GM10847 (cell line): ENCODE data around the gene VIPAS39.

Experiments used
- POLR2A ChIP-seq: IDR thresholded peaks from 2 replicates; pipeline ENCODE4 v1.6.1; 2011; ENCODE audit not compliant: insufficient read length; ENCODE audit errors: extremely low read depth

Gene VIPAS39

DNA sequence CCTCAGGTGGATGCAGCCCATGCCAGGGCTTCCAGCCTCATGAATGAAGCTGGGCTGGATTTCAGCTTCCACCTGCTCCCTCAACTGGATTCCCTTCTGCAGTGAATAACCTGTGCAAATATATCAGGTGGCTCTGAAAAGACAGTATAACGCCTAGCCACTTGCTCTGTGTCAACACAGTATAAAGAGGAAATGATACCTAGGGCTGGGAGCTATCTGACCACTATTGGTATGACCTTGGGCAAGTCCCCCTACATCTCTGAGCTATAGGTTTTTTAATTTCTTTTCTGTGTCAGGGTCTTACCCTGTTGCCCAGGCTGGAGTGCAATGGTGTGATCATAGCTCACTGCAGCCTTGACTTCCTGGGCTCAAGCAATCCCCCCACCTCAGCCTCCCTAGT is 21.4 kb upstream of the VIPAS39 start:
- TF ChIP-seq POLR2A, result no peak

DNA sequence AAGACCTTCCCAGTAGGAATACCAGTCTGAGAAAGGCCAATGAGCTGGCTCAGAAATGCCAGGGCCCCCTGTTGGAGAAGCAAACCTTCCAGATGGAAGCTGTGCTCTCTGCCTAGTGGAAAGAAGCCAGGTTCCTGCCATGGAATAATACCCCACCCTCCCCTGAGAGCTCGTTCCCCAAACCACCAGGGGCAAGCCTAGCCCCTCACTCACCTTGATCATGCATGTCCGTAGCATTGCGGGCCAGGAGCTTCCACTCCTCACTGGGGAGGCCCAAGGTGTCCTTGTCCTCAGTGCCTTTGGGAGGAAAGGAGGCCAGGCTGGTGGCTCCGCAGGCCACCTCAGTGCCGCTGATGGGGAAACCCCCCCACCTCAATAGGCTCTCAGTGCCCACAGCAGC is 20.6 kb upstream of the VIPAS39 start:
- TF ChIP-seq POLR2A, result no peak

DNA sequence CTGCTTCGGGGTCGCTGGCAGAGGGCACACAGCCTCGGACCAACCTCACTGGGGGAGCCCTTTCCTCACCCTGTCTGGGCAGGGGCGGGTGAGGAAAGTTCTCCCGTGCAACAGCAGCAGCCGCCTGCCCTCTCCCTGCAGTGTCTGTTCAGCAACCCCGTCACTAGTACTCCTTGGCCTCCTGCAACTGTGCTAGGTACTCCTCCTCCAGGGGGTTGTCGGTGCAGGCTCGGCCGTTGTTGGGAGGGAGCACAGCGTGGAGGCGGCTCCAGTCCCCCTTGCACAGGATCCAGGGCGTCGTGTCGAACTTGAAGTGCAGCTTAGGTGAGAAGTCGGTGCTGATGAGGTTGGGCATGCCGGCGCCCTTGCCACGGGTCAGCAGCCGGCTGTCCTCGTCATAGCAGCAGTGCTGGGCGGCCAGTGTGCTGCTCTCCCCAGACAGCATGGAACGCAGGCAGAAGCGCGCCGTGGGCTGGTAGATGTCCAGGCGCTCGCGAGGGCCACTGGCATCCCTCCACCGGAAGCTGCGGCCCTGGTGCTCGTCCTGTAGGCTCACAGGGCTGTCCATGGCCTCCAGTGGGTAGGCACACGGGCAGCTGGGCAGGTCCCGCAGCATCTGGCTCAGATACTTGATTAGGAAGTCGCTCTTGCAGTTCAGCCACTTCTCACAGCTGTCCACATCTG is 18.2 kb upstream of the VIPAS39 start:
- TF ChIP-seq POLR2A, result no peak

DNA sequence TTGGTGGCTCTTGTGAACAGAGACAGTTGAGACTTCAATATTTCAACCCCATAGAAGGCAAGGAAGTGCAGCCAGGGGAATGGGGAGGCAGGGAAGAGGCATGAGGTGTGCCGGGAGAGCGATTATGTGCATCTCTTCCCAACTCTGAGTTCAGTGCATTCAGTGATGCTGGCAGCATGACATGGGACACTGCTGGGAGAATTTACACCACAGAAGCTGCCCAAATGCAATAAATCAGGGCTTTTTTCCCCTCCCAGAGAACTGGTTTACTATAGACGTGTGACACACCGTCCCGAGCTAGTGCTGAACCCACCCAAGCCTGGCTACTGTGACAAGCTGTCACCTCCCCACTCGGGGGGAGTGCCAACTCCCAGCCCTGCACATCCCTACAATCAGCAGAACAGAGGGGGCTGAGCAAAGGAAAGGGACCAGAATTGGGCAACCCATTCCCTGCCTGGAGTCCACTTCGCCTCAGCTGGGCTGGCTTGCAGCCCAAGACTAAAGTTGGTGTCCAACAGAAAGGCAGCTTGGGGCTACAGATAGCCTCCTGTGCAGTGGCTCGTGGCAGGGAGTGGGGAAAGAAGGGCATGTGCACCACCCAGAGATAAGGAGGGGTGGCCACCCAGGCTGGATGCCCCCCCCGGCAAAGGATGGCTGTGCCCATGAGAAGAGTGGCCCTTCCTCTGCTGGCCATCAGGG is 17.2 kb upstream of the VIPAS39 start:
- no peak for TF ChIP-seq POLR2A

DNA sequence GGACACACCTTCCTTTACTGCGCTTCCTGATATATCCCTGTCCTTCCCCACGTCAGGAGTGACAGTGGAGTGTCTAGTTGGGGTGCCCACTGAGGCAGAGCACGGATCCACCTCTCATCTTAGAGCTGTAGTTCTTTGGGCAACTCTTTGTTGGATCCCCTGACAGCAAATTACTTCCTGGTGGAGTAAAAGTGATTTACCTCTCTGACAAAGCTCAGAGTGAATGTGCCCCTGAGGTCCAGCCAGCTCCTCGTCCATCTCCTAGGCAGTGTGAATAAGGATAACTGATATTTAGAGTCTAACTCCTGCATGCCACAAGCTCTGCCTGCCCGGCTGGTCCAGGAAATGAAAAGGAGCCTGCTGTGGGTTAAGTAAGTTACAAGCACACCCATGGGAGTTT is 16.5 kb upstream of the VIPAS39 start:
- TF ChIP-seq POLR2A, result no peak

DNA sequence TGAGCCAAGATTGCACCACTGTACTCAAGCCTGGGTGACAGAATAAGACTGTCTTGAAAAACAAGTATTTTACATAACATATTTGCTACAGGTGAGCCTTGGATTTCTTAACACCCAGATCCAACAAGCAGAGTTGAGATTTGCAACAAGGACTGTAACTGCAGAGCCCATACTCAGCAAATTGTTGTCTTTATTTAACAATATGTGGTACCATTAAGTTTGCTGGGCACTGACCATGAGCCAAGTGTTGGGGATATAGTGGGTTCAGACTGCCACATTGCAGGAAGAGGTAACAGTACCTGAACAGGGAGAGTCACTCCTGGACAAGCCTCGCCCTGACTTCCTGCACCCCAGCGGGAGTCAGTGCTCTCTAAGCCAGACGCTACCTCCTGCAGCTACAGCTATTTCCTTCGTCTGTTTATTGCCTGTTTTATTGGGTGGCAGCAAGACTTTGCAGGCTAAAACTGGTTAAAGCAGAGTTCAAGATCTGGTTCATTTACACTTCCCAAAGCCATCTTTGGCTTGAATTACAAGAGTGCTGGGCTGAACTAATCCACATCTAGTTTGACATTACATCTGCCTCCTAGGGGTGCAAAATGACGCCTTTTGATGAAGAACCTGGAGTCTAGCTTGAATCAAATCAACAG is 12.9 kb upstream of the VIPAS39 start:
- no peak for TF ChIP-seq POLR2A

DNA sequence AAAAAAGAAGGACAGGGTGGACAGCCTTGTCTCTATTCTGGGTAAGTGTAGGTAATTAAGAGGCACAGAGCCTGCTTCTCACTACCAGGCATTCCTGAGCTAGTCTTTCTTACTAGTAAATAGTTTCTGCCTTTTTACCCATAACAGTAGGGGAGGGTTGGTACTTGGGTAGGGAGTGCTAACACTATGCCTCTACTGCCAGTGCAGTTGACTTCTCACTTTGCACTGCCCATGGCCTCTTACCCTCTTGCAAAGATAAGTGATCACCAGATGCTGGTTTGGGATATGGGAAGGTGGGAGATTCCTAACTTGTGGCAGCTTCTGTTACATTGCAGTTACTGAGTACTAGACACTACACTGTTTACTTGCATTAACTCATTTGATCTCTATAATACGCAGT is 12.1 kb upstream of the VIPAS39 start:
- TF ChIP-seq POLR2A, result no peak

DNA sequence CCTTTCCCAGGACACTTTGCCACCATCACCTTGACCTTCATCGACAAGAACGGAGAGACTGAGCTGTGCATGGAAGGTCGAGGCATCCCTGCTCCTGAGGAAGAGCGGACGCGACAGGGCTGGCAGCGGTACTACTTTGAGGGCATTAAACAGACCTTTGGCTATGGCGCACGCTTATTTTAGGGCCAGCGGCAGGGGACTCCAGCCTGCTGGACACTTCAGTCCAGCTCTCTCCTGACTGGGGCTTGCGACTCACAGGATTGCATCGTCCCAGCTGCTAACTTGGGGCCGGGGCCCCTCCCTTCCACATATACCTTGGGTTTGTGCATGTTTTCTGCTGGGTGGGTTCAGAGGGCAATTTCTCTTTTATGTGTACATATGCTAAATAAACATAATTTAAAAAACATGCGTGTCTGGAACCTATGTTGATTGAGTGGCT is 11.7 kb upstream of the VIPAS39 start:
- TF ChIP-seq POLR2A, result no peak

DNA sequence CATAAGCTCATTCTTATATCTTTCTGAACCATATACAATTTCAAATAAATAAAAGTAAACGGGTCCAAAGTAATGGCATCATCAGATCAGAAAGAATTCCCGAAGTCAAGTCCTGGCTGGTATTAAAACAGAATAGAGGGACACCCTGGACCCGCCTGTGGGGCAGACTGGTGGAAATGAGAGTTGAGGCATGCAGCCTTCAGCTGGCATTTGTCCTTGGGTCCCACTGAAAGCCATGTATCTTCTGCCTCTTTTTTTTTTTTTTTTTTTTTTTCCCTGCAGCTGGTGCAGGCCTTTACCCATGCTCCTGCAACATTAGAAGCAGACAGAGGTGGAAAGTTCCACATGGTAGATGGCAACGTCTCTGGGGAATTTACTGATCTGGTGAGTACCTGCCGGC is 10.4 kb upstream of the VIPAS39 start:
- no peak for TF ChIP-seq POLR2A

DNA sequence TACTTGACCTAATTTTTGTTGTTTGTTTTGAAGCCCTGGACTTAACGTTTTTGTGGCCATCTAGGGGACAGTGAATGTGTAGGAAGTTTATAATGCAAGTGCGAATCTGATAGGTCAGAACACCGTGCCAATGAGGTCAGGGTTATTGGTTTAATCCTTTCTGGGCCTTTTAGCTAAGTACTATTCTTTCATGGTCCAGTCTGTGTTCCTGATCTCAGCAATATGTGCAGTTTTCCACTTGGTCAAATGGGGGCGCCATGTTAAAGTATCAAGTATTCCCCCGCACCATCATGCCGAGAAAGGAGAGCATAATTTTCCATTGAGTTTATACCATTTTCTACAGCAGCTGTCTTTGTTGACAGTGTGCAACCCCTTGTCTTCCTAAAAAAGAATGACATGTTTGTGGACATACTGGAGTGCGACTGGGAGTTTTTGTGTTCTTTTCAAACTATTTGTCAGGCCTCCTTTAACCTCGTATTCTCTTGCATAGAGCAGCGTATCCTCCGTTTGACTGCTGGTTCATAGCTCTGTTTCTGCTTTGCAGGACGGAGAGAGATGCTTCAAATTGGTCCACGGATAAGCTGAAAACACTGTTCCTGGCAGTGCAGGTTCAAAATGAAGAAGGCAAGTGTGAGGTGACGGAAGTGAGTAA is 1.8 kb upstream of the VIPAS39 start:
- no peak for TF ChIP-seq POLR2A

DNA sequence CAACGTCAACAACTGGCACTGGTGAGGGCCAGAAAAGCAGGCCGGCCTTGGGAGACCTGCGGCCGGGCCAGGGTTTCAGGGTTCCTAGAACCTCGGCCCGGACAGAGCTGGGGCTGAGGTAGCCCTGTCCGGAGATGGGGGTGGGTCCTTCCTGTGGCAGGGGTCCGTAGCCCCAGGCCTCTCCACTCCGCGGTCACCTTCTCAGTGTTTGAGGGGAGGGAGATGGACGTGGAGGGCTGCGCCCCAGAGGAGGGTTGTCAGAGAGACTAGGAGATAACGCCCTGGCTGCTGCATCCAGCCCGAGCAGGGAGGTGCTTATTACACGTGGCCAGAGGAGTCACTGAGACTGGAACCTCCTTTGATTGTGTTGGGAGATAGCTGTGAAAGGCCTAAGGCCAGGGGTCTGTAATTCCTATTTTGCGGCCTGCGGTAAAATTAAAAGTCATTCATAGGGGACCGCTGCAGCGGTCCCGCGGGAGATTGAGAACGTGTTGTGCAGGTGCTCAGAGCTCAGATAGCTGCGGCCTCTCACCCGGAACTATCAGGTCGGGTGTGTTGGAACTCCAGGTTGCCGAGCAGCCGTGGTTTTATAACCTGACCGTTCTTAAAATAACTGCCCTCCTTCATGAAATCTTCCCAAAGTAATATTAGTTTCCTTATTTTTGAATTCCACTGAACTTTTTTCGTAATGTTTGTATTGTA is 999 bp upstream of the VIPAS39 start:
- TF ChIP-seq POLR2A, result no peak

DNA sequence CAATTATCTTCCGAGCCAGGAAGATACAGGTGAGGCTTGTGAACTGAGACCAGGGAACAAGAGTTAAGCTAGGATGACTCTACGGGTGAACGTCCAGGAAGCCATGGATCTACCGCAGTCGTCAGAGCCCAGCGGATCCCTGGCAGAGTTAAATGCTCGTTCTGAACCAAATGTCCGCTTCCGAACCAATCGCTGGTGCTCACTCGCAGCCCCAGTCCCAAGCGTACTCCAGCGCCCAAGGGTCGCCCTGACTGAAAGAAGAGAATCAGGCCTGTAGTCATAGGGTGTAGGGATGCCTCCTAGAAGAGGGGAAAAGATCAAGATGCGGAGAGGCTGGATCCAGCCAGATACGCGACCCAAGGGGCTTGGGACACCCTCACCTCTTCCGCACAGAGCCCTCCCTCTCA is 283 bp downstream of the VIPAS39 start:
- no peak for TF ChIP-seq POLR2A

DNA sequence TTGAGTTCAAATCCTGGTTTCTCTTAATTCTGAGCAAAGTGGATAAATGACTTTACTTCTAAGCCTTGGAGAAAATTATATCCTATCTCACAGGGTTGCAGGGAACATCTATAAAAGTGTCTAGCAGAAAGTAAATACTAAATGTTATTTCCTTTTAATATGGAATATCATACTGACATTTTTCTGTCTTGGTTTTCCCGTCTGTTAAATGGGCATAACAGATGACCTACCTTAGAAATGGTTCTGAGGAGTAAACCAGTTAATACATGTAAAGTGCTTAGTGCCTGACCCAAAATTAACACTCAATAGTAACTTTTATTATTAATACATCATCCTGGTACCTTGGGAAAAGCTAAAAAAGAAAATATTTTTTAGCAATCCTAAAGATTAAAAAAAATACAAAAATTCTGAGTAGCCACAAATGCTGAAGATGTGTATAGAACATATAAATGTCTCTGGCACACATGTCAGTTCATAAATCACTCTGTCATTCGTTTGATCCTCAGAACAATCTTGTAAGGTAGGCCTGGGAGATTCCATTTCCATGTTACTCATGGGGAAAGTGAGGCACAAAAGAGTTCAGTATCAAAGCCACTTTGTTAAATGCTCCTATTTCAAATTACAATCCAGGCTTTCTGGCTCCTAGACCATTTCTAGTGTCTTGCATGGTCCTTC is 1.3 kb downstream of the VIPAS39 start:
- TF ChIP-seq POLR2A, result no peak

DNA sequence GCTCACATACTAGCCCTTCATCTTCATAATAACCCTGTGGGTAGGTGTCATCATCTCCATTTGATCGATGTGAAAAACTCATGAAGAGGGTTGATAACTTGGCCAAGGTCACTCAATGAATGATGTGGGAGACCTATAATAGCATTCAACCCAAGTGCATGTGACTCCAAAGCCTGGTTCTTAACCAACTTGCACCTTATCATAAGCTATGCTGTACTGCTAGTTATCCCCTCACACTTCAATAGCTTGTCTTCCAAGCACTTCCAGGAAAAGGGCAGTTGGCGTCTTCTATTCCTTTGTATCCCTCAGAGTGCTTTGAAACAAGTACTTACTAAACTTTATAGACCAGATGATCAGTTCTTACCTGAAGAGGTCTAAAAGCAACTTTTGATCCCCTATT is 15.2 kb downstream of the VIPAS39 start:
- no peak for TF ChIP-seq POLR2A

DNA sequence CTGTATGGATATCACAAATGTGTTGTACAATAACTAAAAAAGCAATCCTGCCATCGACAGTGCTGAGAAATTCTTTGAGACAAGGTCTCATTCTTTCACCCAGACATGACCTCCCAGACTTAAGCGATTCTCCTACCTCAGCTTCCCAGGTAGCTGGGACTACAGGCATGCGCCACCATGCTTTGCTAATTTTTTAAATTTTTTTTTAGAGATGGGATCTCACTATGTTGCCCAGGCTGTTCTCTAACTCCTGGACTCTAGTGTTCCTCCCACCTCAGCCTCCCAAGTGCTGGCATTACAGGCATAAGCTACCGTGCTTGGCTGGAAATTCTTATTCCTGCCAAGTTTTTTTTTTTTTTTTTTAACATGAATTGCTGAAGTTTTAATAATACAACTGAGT is 17.5 kb downstream of the VIPAS39 start:
- TF ChIP-seq POLR2A, result no peak

DNA sequence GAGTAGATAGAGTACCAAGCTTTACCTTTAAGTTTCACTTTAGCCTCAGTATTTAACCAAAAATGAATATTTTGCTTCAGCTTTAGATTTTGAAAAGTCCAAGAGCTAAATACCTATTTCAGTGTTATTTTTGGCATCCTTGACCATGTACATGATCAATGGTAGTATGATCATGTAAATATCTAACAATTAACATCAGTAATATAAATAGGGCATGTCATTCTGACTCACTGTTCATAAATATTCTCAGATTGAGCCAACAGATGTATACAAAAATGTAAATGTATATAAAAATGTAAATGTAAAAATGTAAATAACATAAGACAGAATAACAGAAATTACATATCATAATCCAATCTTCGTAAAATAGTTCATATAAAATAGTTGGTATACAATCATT is 18.8 kb downstream of the VIPAS39 start:
- no peak for TF ChIP-seq POLR2A
